ENCODE results near the gene GXYLT2.

The GXYLT2 gene

GRCh38 chr3:72932416-72932815 lies 44.6 kb downstream of the GXYLT2 start:
- DNase-seq (ENCODE audit: low spot score): no peak

- DNase-seq (ENCODE audit: low spot score): peak; percentile 59
These were observed 50.8 kb downstream of the GXYLT2 start for GRCh38 chr3:72938471-72939265.

- DNase-seq (ENCODE audit: low spot score): no peak
These were observed 53.4 kb downstream of the GXYLT2 start for GRCh38 chr3:72941245-72941644.

- DNase-seq (ENCODE audit: low spot score): no peak
These were observed 54.6 kb downstream of the GXYLT2 start for GRCh38 chr3:72942427-72942826.

GRCh38 chr3:72944696-72945095 lies 56.9 kb downstream of the GXYLT2 start:
- no peak for DNase-seq (ENCODE audit: low spot score)

GRCh38 chr3:72947715-72948490 lies 60.1 kb downstream of the GXYLT2 start:
- DNase-seq (ENCODE audit: low spot score): no peak

GRCh38 chr3:72949016-72949415 lies 61.2 kb downstream of the GXYLT2 start:
- no peak for DNase-seq (ENCODE audit: low spot score)

- no peak for DNase-seq (ENCODE audit: low spot score)
These were observed 62.5 kb downstream of the GXYLT2 start for GRCh38 chr3:72950372-72950771.

- no peak for DNase-seq (ENCODE audit: low spot score)
These were observed 63.0 kb downstream of the GXYLT2 start for GRCh38 chr3:72950801-72951200.

GRCh38 chr3:72951259-72951722 lies 63.4 kb downstream of the GXYLT2 start:
- DNase-seq (ENCODE audit: low spot score): no peak

- DNase-seq (ENCODE audit: low spot score): no peak
These were observed 65.6 kb downstream of the GXYLT2 start for GRCh38 chr3:72953325-72953956.

GRCh38 chr3:72957297-72957696 lies 69.5 kb downstream of the GXYLT2 start:
- DNase-seq (ENCODE audit: low spot score): no peak

GRCh38 chr3:72959336-72959735 lies 71.5 kb downstream of the GXYLT2 start:
- DNase-seq (ENCODE audit: low spot score): no peak

- DNase-seq (ENCODE audit: low spot score): no peak
These were observed 73.1 kb downstream of the GXYLT2 start for GRCh38 chr3:72960812-72961518.

- DNase-seq (ENCODE audit: low spot score): no peak
These were observed 73.9 kb downstream of the GXYLT2 start for GRCh38 chr3:72961752-72962151.

- DNase-seq (ENCODE audit: low spot score): no peak
These were observed 74.5 kb downstream of the GXYLT2 start for GRCh38 chr3:72962317-72962716.

GRCh38 chr3:72964633-72965032 lies 76.8 kb downstream of the GXYLT2 start:
- no peak for DNase-seq (ENCODE audit: low spot score)

GRCh38 chr3:72968266-72968664 lies 80.4 kb downstream of the GXYLT2 start:
- DNase-seq (ENCODE audit: low spot score): no peak

- DNase-seq (ENCODE audit: low spot score): no peak
These were observed 81.9 kb downstream of the GXYLT2 start for GRCh38 chr3:72969766-72970165.

- DNase-seq (ENCODE audit: low spot score): no peak
These were observed 83.1 kb downstream of the GXYLT2 start for GRCh38 chr3:72970942-72971341.

- no peak for DNase-seq (ENCODE audit: low spot score)
These were observed 84.8 kb downstream of the GXYLT2 start for GRCh38 chr3:72972706-72973030.

GRCh38 chr3:72973031-72973723 lies 85.3 kb downstream of the GXYLT2 start:
- DNase-seq (ENCODE audit: low spot score): no peak

All from germinal center (tissue), 1 donor.